ENCODE measurements around the gene INSC.

The INSC gene

DNA sequence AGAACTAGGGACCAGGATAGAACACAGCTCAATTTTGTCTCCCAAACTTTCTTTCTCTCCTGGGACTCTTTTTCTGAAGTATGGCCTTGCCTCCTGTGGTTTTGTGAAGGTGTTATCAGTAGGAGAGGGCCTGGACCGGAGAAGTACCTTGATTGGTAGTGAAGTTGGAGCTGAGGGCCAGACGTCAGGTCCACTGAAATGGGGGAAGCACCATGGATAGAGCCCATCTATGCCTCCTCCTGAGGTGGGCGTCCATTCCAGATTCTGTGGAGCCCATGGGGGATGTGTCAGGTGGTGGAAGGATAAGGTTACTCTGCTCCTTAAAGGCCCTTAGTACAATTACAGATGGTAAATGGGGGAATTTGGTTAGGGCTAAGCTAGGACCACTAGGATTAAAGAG lies 109.7 kb downstream of the INSC start:
- DNase-seq, result no peak

DNA sequence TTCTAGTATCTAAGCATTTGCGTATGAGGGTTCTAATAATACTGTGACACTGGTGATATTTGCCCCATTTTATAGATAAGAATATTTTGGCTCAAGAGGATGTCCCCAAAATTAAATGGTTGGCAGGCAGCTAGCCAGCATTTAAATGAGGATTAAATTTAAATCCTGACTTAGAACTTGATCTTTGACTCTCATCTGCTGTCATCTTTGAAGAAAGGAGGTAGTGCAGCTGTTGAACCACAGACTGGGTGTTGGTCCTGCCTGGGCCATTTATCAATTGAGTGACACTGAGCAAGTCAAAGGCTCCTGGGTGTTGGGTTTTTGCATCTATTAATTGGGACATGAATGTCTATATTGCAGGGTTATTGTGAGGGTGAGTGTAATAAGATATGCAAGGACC lies 112.3 kb downstream of the INSC start:
- DNase-seq, result no peak

DNA sequence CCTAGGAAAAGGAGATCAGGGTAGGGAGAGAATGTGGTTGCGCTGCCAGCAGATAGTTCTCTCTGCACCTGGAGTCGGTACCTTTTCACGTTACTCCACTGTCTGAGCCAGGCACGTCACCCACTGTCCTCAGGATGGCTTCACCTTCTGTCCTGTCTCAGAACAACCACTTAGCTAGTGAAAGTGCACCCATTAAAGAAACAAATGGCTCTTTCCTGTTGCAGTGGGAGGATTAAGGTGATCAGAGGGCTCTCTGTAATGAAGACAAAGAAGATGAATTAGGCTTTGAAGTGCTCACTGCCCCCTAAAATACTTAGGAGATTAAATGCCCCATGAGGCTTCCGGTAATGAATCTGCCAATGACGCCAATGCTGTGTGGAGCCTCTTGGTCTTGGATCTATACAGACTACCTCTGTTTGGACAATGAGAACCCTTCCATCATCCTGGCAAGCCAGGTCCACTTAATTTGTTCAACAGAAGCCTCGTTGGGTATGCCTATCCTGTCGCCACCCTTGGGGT lies 113.7 kb downstream of the INSC start:
- no peak for DNase-seq

DNA sequence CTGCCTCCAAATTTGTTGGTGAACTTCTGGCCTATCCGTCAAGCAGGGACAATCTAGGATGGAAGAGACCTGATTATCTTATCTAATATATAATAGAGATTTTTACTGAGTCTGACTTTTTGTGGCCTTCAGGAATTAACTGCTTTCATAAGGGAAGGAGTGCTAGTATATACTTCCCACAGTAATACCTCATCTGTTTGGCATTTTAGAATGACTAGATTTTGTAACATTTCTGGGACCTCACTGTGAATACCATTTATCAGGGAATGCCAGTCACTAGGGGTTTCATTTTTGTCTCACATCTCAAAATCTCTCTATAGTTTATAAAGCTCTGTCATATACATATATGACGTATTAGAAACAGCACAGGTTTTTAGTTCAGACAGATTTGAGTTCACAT lies 114.3 kb downstream of the INSC start:
- DNase-seq, result no peak

DNA sequence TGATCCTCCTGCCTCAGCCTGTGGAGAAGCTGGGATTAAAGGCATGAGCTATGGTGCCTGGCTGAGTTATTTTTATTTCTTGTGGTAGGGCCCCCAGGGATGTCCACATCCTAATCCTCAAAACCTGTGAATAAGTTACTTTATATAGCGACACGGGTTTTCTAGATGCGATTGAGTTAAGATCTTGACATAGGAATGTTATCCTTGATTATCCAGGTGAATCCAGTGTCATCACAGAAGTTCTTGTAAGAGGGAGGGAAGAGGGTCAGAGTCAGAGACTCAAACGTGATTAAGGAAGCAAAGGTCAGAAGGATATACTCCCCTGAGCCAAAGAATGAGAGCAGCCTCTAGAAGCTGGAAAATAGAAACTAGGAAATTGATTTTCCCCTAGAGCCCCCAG lies 117.8 kb downstream of the INSC start:
- DNase-seq, result no peak

- no peak for DNase-seq
These were observed 118.8 kb downstream of the INSC start for GRCh38 chr11:15233371-15234165.

DNA sequence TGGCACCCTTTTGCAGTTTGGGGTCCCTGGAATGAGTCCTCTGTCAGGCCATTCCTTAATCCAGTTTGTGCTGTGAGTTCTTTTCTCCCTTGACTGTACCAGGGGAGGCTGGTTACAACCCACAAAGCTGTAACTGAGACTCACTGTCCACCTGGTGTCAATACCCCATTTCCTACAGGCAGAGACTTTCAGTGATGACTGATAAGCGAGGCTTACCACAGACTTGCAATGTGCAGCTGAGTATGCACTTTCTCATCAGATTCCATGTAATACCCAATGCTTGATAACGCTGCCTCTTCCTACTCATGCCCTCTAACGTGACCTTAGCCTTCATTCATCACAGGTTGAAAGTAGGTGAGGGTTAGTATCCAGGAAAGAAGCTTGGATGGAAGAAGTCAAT lies 120.1 kb downstream of the INSC start:
- no peak for DNase-seq

GRCh38 chr11:15236559-15236958 lies 121.8 kb downstream of the INSC start:
- no peak for DNase-seq

GRCh38 chr11:15238856-15239255 lies 124.1 kb downstream of the INSC start:
- DNase-seq, result no peak

DNA sequence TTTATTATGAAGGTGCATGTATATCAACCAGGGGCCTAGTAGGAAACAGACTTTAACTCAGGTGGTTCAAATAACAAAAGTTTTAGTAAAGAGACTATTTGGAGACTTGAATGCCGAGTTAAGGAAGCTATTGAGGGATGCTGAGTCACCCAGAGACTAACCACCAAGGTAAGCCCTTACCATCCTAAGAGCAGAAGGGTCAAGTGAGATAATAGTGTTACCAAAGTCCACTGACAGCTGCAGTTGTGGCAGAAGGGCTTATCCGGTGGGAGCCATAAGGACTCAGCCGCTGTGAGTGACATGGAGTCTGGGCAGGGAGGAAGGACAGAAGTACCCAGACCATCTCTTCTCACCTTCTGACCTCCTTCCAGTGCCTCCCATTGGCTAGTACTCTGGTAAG lies 134.0 kb downstream of the INSC start:
- DNase-seq, result no peak

DNA sequence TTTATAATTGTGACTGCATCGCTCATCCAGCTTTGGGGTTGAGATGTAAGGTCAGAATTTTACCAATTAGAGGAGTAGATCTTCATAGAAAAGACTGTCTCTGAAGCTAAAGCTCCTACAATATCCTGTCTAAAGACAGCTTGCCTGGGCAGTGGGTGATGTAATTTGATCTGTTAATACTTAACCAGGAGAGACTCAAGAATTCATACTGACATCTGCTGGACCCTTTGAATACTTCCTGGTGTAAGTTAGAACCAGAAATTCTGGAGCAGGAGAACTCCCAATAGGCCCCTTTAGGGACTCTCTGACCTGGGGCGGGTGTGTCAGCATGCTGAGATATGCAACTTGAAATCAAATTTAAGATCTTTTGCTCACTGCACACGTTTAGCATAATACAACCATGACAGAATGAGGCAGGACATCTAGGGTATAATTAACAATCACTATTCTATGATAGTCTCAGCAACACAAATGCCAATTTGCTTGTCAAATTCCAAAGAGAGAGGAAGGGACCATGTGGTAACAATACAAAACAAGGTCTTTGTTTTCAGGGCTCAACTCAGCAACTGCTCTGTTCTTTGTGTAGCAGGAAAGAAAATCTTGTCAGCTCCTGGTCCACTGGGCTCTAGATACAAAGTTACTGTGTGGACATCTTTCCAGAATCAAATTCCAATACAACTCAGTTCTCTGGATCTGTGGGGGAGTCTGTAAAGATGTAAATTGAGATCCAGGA lies 143.9 kb downstream of the INSC start:
- DNase-seq, result no peak

- no peak for DNase-seq
These were observed 152.3 kb downstream of the INSC start for GRCh38 chr11:15266999-15267398.

DNA sequence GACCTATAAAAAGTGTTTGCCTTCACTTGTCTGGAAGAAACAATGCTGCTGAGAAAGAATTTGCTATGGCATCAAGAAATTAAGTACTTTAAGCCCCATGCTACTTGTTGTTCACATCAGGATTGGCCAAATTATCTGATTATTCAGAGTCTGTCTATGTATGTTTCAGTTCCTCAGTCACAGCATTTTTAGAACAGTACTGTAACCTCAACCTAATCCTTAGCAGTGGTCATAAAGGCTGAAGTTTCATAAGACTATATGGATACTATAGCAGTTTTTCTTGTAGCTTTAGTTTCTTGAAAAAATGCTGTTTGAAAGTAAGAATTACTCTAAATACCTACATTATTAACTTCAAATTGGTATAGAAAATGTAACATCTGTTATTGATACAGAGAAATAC lies 153.9 kb downstream of the INSC start:
- DNase-seq, result no peak

DNA sequence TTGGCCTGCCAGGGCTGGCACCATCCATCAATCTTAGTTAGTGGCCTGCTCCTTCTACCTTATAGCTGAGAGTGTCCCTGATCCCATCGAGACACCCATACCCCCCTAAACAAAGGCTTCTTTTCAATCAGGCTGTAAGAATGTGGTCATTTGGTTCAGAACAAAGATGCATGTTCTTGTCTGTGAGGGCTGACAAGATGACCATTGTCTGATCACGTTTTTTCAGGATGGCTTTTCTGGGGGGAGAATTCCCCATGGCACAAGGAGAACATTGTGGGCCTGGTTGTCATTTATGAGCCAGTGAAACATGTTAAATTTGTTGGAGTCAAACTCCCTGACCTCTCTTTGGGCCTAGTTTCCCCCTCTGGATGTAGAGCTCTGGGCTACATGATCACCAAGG lies 160.4 kb downstream of the INSC start:
- no peak for DNase-seq

DNA sequence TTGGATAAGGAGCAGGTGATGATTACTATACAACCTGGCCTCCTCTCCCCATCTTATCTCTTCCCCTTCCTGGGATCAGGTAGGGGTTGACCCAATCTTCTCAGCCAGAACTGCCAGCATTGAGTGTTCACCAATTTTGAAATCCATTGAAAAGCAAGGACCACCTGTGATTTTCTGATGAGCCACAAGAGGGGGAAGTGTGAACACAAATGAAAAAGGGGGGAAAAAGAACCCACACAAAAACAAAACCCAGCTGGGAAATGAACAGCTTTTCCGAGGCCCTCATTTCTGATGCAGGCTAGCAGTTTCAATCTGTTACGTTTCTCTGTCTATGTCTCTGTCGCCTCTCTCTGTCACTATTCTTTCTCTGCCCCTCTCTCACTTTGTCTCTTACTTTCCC lies 161.9 kb downstream of the INSC start:
- DNase-seq, result no peak

GRCh38 chr11:15278128-15278527 lies 163.4 kb downstream of the INSC start:
- DNase-seq, result no peak

DNA sequence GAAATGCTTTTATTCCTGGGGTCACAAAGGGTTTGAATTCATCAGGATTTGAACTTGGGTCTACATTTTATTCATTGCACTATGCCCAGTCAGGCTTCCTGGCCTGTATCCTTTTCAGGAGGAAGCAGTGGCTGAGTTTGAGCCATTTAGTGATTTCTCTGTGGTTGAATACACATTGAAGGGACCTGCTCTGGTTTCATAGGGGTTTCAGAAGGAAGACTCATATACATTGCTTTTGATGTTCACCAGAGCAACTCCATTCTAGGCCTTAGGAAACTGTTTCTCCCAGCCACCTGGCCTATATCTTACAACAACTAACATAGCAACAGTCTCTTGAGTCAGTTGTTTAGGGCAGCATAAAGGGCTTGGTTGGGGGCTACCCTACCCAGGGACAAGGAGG lies 165.7 kb downstream of the INSC start:
- no peak for DNase-seq

DNA sequence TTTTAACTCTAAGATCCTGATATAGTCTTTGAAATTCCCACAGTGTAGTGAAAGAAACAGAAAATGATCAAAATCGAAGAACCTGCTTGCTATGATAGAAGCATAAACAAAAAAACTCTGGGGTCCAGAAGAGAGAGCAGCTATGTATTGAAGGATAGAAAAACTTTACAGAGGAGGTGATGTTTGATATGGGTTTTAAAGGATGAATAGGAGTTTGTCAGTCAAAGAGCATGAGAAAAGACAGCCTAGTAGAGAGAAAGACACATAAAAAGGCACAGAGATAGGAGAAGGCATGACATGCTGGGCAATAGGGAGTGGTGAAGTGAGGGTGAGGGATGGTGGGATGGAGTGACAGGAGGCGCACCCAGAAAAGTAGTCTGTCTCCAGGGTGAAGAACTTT lies 168.0 kb downstream of the INSC start:
- DNase-seq, result no peak

DNA sequence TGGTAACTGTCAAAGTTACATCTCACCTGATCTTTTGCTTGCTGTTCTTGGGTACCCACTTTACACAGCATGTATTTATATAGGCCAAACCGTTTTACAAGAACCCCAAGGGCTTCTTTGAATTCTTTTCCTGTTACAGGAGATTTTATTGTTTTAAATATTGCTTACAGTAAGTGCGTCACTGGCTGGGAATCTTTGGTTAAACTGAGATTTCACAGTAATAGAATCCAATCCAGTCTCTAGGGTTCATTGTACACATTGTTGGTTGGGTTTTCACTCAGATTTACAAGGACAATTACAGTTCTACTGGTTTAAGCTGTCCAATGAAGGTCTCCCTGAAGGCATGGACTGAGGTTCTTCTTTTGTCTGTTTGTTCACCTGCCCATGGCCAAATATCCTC lies 171.7 kb downstream of the INSC start:
- DNase-seq, result no peak

GRCh38 chr11:15288863-15289262 lies 174.1 kb downstream of the INSC start:
- no peak for DNase-seq

GRCh38 chr11:15289723-15290122 lies 175.0 kb downstream of the INSC start:
- DNase-seq, result no peak

- DNase-seq, result no peak
These were observed 177.2 kb downstream of the INSC start for GRCh38 chr11:15291885-15292284.

DNA sequence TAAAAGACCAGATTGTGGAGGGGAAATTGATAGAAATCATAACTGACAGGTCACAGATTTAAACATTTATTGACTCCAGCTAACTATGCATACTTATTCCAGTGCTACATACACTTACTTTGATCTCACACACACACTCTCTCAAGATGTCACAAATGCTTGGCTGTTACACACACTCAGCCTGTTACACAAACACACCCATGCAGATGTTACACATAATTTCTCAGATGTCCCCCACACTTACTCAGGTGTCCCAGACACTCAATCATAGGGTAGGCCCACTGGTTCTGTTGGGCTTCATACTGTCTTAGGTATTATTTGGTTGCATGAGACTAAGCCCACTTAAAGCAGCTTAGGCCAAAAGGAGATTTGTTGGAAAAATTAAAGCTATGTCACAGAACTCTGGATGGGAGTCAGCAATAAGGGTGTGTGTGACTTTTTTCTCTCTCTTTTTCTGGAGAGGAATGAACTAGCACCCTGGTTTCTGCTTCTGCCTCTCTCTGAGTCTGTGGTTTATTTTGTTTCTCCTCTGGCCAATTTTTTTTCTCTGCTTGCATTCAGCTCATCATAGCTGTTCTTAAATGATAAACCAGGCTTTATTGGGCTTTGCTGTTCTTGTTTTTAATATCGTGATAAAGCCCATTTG lies 179.4 kb downstream of the INSC start:
- no peak for DNase-seq

GRCh38 chr11:15295695-15296094 lies 181.0 kb downstream of the INSC start:
- no peak for DNase-seq
